HG03460 (cell line): ENCODE measurements around the gene SLC16A7.

Experiments
- ATAC-seq: cut with Tn5 transposase; IDR thresholded peaks from one replicate; pipeline ENCODE4 v1.9.1; 2021; ENCODE audit not compliant: unreplicated experiment

SLC16A7 gene

DNA sequence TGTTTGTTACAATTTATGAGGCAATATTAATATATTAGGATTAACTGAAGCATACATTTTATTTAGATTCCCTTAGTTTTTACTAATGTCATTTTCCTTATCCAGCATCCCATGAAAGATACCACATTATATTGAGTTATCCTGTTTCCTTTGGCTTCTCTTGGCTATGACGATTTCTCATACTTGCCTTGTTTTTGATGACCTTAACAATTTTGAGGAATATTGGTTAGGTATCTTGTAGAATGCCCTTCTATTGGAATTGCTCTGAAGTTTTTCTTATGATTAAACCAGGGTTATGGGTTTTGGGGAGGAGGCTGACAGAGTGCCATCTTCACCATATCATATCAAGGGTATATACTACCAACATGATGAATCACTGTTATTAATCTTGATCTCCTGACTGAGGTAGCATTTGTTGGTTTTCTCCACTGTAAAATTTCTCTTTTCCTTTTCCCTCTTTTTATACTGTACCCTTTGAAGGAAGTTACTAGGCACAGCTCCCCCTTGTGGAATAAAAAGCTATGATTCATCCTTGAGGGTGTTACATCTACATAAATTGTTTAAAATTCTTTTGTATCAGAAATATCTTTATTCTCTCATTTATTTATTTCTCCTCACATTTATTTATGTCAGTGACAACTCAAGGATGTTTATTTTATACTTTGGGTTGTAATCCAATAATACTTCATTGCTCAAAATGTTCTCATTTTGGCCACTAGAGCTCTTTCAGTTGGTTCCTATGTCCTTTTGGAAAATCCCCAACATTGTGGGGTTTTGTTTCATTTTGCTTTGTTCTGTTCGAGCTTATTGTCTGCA, 239.0 kb downstream of the SLC16A7 start:
- no peak for ATAC-seq
